ENCODE data around the gene ADM.

GRCh38 chr11:10327254-10327653, 22.4 kb downstream of the ADM start:
- no peak for TF ChIP-seq CTCF (IDR thresholded peaks at IDR 0.05; ENCODE audit: low read length)
- no peak for TF ChIP-seq EZH2 (IDR thresholded peaks at IDR 0.05; ENCODE audit: borderline replicate concordance, low read length)
